ENCODE results near the gene CHMP2B.

- TF ChIP-seq EZH2 (IDR thresholded peaks at IDR 0.05; ENCODE audit: low read depth, unreplicated experiment) (no peak), CTCF (conservative IDR thresholded peaks at IDR 0.05; ENCODE audit: low read depth in 2 of 2) (no peak), CREB1 (CRISPR knock-in tag; IDR thresholded peaks at IDR 0.05; ENCODE audit: low read depth) (no peak), ZNF114 (CRISPR knock-in tag; IDR thresholded peaks at IDR 0.05) (no peak), ZNF331 (CRISPR knock-in tag; IDR thresholded peaks at IDR 0.05; ENCODE audit: low read depth) (no peak), POLR2AphosphoS5 (IDR thresholded peaks at IDR 0.05; ENCODE audit: low read depth) (no peak)
Measured at GRCh38 chr3:87250009-87250408, 22.9 kb downstream of the CHMP2B start.
